HFF-Myc (cell line): ENCODE data around the gene ZNF282.
"Not testable (repeated sequence)": the region's sequence is repeated elsewhere in the genome, so short reads cannot be mapped to it uniquely, and the experiment has no call there.

Experiments used
- DNase-seq: peaks from one replicate; pipeline ENCODE4 v3.0.0-alpha.2; 2011; ENCODE audit warnings: low read depth; ENCODE audit errors: extremely low read depth
- H3K4me3 ChIP-seq: replicated peaks from 2 replicates; pipeline ENCODE4 v1.5.1; 2011; ENCODE audit warnings: low read depth, mild to moderate bottlenecking, control low read depth, low read length
- CTCF ChIP-seq: IDR thresholded peaks from 2 replicates; pipeline ENCODE4 v1.5.1; 2012; ENCODE audit warnings: mild to moderate bottlenecking, low read depth, low read length, control low read depth; ENCODE audit errors: missing control alignments

ZNF282 gene

GRCh38 chr7:149240637-149241036, 45.3 kb downstream of the ZNF282 start:
- TF ChIP-seq CTCF = no peak
- peak overlapping the region; percentile 99 for H3K4me3 ChIP-seq
- DNase-seq = no peak

GRCh38 chr7:149241696-149242095, 46.4 kb downstream of the ZNF282 start:
- H3K4me3 ChIP-seq = no peak overlapping the region
- DNase-seq = no peak
- no peak for TF ChIP-seq CTCF

GRCh38 chr7:149245244-149245643, 49.9 kb downstream of the ZNF282 start:
- no peak for DNase-seq
- TF ChIP-seq CTCF = no peak
- no peak overlapping the region for H3K4me3 ChIP-seq

- no peak overlapping the region for H3K4me3 ChIP-seq
- DNase-seq = no peak
- TF ChIP-seq CTCF = no peak
Measured at GRCh38 chr7:149245744-149246143, 50.4 kb downstream of the ZNF282 start.

GRCh38 chr7:149248777-149249176, 53.4 kb downstream of the ZNF282 start:
- no peak for TF ChIP-seq CTCF
- no peak overlapping the region for H3K4me3 ChIP-seq
- no peak for DNase-seq

- not testable (repeated sequence) for DNase-seq, H3K4me3 ChIP-seq
Measured at GRCh38 chr7:149250151-149250550, 54.8 kb downstream of the ZNF282 start.

- H3K4me3 ChIP-seq, DNase-seq: not testable (repeated sequence)
Measured at GRCh38 chr7:149251518-149251917, 56.2 kb downstream of the ZNF282 start.

- no peak overlapping the region for H3K4me3 ChIP-seq
- TF ChIP-seq CTCF = no peak
- DNase-seq = no peak
Measured at GRCh38 chr7:149252378-149252777, 57.0 kb downstream of the ZNF282 start.
